HG03460 (cell line): Measurements from ENCODE around the gene ANKMY1.
"Not testable (repeated sequence)": the region's sequence is repeated elsewhere in the genome, so short reads cannot be mapped to it uniquely, and the experiment has no call there.

Source experiments
- ATAC-seq: cut with Tn5 transposase; IDR thresholded peaks from one replicate; pipeline ENCODE4 v1.9.1; 2021; ENCODE audit not compliant: unreplicated experiment

ANKMY1 gene

GRCh38 chr2:240569523-240569997 is 11.8 kb upstream of the ANKMY1 start:
- no peak for ATAC-seq

GRCh38 chr2:240568678-240569522 is 11.1 kb upstream of the ANKMY1 start:
- no peak for ATAC-seq

- ATAC-seq, result no peak
Measured at GRCh38 chr2:240567872-240568677, 10.3 kb upstream of the ANKMY1 start, which contains the start of gene RNPEPL1. Gene RNPEPL1, plus strand, starts transcription at chr2:240568484. Its CDS starts 103 bp downstream, at chr2:240568587.

- no peak for ATAC-seq
Measured at GRCh38 chr2:240567137-240567871, 9.5 kb upstream of the ANKMY1 start.

GRCh38 chr2:240566203-240567136 is 8.7 kb upstream of the ANKMY1 start:
- peak; percentile 45 for ATAC-seq

GRCh38 chr2:240565333-240566202 is 7.8 kb upstream of the ANKMY1 start:
- peak; percentile 37 for ATAC-seq

GRCh38 chr2:240564561-240565332 is 7.0 kb upstream of the ANKMY1 start:
- ATAC-seq, result no peak

- no peak for ATAC-seq
Measured at GRCh38 chr2:240563951-240564560, 6.3 kb upstream of the ANKMY1 start.

- ATAC-seq, result not testable (repeated sequence)
Measured at GRCh38 chr2:240563231-240563630, 5.4 kb upstream of the ANKMY1 start.

- ATAC-seq, result peak; percentile 1
Measured at GRCh38 chr2:240561325-240561971, 3.7 kb upstream of the ANKMY1 start.

GRCh38 chr2:240560480-240561324 is 2.9 kb upstream of the ANKMY1 start:
- peak; percentile 50 for ATAC-seq

GRCh38 chr2:240560084-240560479 is 2.3 kb upstream of the ANKMY1 start, which contains the start of gene DUSP28:
Gene DUSP28, plus strand, starts transcription at chr2:240560357. Its CDS starts 328 bp downstream, at chr2:240560685.
- ATAC-seq, result peak; percentile 57

- no peak for ATAC-seq
Measured at GRCh38 chr2:240559286-240559685, 1.5 kb upstream of the ANKMY1 start.

- ATAC-seq, result no peak
Measured at GRCh38 chr2:240558236-240558761, 511 bp upstream of the ANKMY1 start.

GRCh38 chr2:240557101-240557751 is 562 bp downstream of the ANKMY1 start:
- no peak for ATAC-seq
